ENCODE results near the gene GPBP1. TPM values are rescaled to one million over a fixed set of nuclear protein-coding genes. Genes with fewer than 3 reads are reported as not detected.

GPBP1 gene
- total and polyA plus RNA-seq, 2 of the 4 experiments (the other 2 are of a cell fraction), result 24.3 to 29.2 TPM

DNA sequence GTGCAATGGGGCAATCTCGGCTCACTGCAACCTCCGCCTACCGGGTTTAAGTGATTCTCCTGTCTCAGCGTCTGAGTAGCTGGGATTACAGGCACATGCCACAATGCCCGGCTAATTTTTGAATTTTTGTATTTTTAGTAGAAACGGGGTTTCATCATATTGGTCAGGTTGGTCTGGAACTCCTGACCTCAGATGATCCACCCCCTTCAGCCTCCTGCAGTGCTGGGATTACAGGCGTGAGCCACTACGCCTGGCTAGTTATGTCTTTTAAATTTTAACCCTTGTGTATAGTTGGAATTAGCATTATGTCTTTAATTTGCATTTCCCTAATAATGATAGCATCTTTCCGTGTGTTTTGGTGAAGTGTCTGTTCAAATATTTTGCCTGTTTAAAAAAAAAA, 11.5 kb downstream of the GPBP1 start:
- Histone ChIP-seq H2BK15ac (ENCODE audit: low read depth, low read length) (no peak overlapping the region), H3K36me3 (ENCODE audit: control insufficient read depth, insufficient read depth, low read length) (peaks cover 5% of the 10 kb centered on the region), H2AK9ac (replicated peaks; ENCODE audit: low read depth, low read length, poor library complexity) (no peak overlapping the region), H3K14ac (replicated peaks; ENCODE audit: low read depth, low read length) (no peak overlapping the region), H3K18ac (ENCODE audit: low read depth, low read length) (no peak overlapping the region), H2AFZ (replicated peaks; ENCODE audit: low read length, poor library complexity) (no peak overlapping the region), H3K4me3 (ENCODE audit: insufficient read depth, low read depth, low read length) (no peak overlapping the region), H4K5ac (ENCODE audit: low read depth, low read length) (no peak overlapping the region), H2BK5ac (ENCODE audit: low read depth, low read length, poor library complexity, severe bottlenecking) (no peak overlapping the region), H2BK20ac (ENCODE audit: low read depth, low read length) (no peak overlapping the region), H2AK5ac (ENCODE audit: low read depth, low read length) (no peak overlapping the region), H3K9ac (ENCODE audit: low read depth, low read length) (no peak overlapping the region), H3K4me1 (ENCODE audit: control insufficient read depth, insufficient read depth, low read length) (peaks cover 6% of the 10 kb centered on the region; the same call in 1 of the 2 replicates), H4K20me1 (ENCODE audit: insufficient read depth, low read length) (peaks cover 94% of the 10 kb centered on the region), H3K4me2 (ENCODE audit: low read depth, low read length) (no peak overlapping the region), H3K27me3 (ENCODE audit: control insufficient read depth, insufficient read depth, low read length) (no peaks in the 10 kb centered on the region), H3K56ac (ENCODE audit: extremely low read depth, insufficient read depth, low read length) (no peak overlapping the region), H3K27ac (ENCODE audit: insufficient read depth, low read length) (no peak overlapping the region), H4K8ac (ENCODE audit: low read depth in 2 of 2, low read length in 2 of 2) (no peak overlapping the region), H3K4ac (ENCODE audit: low read depth, low read length) (no peak overlapping the region), H3K79me1 (ENCODE audit: low read depth in 1 of 2, low read length in 2 of 2) (peaks cover 0 to 59% of the 10 kb centered on the region in 2 experiments; a peak in 2 of 4 replicates), H3K9me1 (ENCODE audit: insufficient read depth, low read length) (peaks cover 2% of the 10 kb centered on the region; the same call in 1 of the 2 replicates), H2BK120ac (ENCODE audit: low read depth, low read length) (no peak overlapping the region), H3K9me3 (ENCODE audit: control insufficient read depth, insufficient read depth, low read length) (no peaks in the 10 kb centered on the region), H3K23ac (ENCODE audit: low read depth, low read length) (no peak overlapping the region), H4K91ac (ENCODE audit: insufficient read depth, low read depth, low read length) (no peak overlapping the region)
- ATAC-seq (ENCODE audit: low read depth) (no peak), DNase-seq (no peak)
- intact Hi-C loops (cut with micrococcal nuclease), result no loop called here
- in situ Hi-C loops (cut with MboI; ENCODE audit: low sequenced_read_pairs), result no loop called here
- no peak for TF ChIP-seq CHD1 (IDR thresholded peaks at IDR 0.05; ENCODE audit: low read depth, low read length)
- TF ChIP-seq, protein P1, sequence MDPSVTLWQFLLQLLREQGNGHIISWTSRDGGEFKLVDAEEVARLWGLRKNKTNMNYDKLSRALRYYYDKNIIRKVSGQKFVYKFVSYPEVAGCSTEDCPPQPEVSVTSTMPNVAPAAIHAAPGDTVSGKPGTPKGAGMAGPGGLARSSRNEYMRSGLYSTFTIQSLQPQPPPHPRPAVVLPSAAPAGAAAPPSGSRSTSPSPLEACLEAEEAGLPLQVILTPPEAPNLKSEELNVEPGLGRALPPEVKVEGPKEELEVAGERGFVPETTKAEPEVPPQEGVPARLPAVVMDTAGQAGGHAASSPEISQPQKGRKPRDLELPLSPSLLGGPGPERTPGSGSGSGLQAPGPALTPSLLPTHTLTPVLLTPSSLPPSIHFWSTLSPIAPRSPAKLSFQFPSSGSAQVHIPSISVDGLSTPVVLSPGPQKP (IDR thresholded peaks at IDR 0.05; ENCODE audit: borderline replicate concordance, low read depth, low read length), result no peak
- WGBS, 2 experiments (ENCODE audit: extremely low coverage in 2 of 2, insufficient read length in 1 of 2), result no CpG with 5 or more reads among the region's 9 CpGs
- dilution Hi-C loops (cut with HindIII; ENCODE audit: low sequenced_read_pairs, unreplicated experiment), result no loop called here
- BruUV-seq (replicated peaks), result no TSS peak
- ChIA-PET CTCF (no interaction called here), POLR2A (ENCODE audit: unreplicated experiment) (no interaction called here)
